Skin of body (tissue), 2 donors: ENCODE data around the gene ADK. TPM values are rescaled to one million over a fixed set of nuclear protein-coding genes. Genes with fewer than 3 reads are reported as not detected.
"Not testable (repeated sequence)": the region's sequence is repeated elsewhere in the genome, so short reads cannot be mapped to it uniquely, and the experiment has no call there.

ENCODE experiments used
- DNase-seq: peaks from one replicate; lab custom pipeline; 2025; lab: John Stamatoyannopoulos, UW
- total RNA-seq: library from RNA; depleted of rRNA; stranded (reverse); fragments of >200 nt; gene quantifications from one replicate; pipeline ENCODE4 v1.2.3, GENCODE V29; 2014

The ADK gene
- total RNA-seq, 1 donor from 2014 or later = 42.5 TPM

- DNase-seq = no peak
Measured at GRCh38 chr10:74297389-74298080, 146.5 kb downstream of the ADK start.

- DNase-seq = not testable (repeated sequence)
Measured at GRCh38 chr10:74300074-74300621, 149.1 kb downstream of the ADK start.

- DNase-seq = peak; percentile 19
Measured at GRCh38 chr10:74300666-74301065, 149.6 kb downstream of the ADK start.

GRCh38 chr10:74305730-74306129, 154.7 kb downstream of the ADK start:
- no peak for DNase-seq

- no peak for DNase-seq
Measured at GRCh38 chr10:74306227-74306982, 155.4 kb downstream of the ADK start.

- DNase-seq = no peak
Measured at GRCh38 chr10:74307061-74307651, 156.1 kb downstream of the ADK start.

- no peak for DNase-seq
Measured at GRCh38 chr10:74310652-74311257, 159.7 kb downstream of the ADK start.

- no peak for DNase-seq
Measured at GRCh38 chr10:74314166-74314565, 163.1 kb downstream of the ADK start.

GRCh38 chr10:74320026-74320425, 169.0 kb downstream of the ADK start:
- no peak for DNase-seq

- DNase-seq = no peak
Measured at GRCh38 chr10:74320717-74321116, 169.7 kb downstream of the ADK start.

- no peak for DNase-seq
Measured at GRCh38 chr10:74322141-74322540, 171.1 kb downstream of the ADK start.

- DNase-seq = no peak
Measured at GRCh38 chr10:74322565-74322964, 171.5 kb downstream of the ADK start.

- no peak for DNase-seq
Measured at GRCh38 chr10:74328388-74328787, 177.4 kb downstream of the ADK start.

- DNase-seq = no peak
Measured at GRCh38 chr10:74329873-74330272, 178.9 kb downstream of the ADK start.

- DNase-seq = no peak
Measured at GRCh38 chr10:74330646-74331045, 179.6 kb downstream of the ADK start.

GRCh38 chr10:74332398-74332797, 181.4 kb downstream of the ADK start:
- no peak for DNase-seq

- peak; percentile 14 for DNase-seq
Measured at GRCh38 chr10:74333174-74333573, 182.2 kb downstream of the ADK start.

- no peak for DNase-seq
Measured at GRCh38 chr10:74334221-74334620, 183.2 kb downstream of the ADK start.

GRCh38 chr10:74335501-74335900, 184.5 kb downstream of the ADK start:
- DNase-seq = no peak

GRCh38 chr10:74337330-74338016, 186.5 kb downstream of the ADK start:
- no peak for DNase-seq

GRCh38 chr10:74342991-74343390, 192.0 kb downstream of the ADK start:
- DNase-seq = no peak
